WTC11 (cell line): ENCODE data around the gene ISCA1. TPM values are rescaled to one million over a fixed set of nuclear protein-coding genes. Genes with fewer than 3 reads are reported as not detected.

ENCODE experiments used
- ATAC-seq: fragments of 200-7000 bp; cut with Tn5 transposase; 2 replicates; pipeline ENCODE4 v1.10.0; 2021; ENCODE audit warnings: mild to moderate bottlenecking, moderate library complexity
- CTCF ChIA-PET: fragments of 300-600 bp; sonication (Branson Sonifier 250); formaldehyde crosslinking; loops from one replicate; lab custom pipeline; 2021; ENCODE audit warnings: antibody characterized with exemption; lab: Charles Lee
- POLR2A ChIA-PET: fragments of 350-600 bp; sonication (Branson Sonifier 250); formaldehyde crosslinking; loops from one replicate; lab custom pipeline; 2021; ENCODE audit warnings: antibody characterized with exemption; lab: Charles Lee
- DNase-seq: peaks from one replicate; pipeline ENCODE4 v3.0.0; 2021; ENCODE audit warnings: low spot score
- H3K27ac Mint-ChIP-seq: 2 replicates; pipeline ENCODE4 v1.8.0; 2021; ENCODE audit warnings: mixed read lengths
- H3K27me3 Mint-ChIP-seq: 2 replicates; pipeline ENCODE4 v1.8.0; 2021; ENCODE audit warnings: low read depth, mild to moderate bottlenecking, moderate library complexity, mixed read lengths
- H3K36me3 Mint-ChIP-seq: 2 replicates; pipeline ENCODE4 v1.8.0; 2021; ENCODE audit warnings: mixed read lengths
- H3K4me1 Mint-ChIP-seq: 2 replicates; pipeline ENCODE4 v1.8.0; 2022; ENCODE audit warnings: mixed read lengths
- H3K4me3 Mint-ChIP-seq: 2 replicates; pipeline ENCODE4 v1.8.0; 2021; ENCODE audit warnings: mild to moderate bottlenecking, moderate library complexity, mixed read lengths
- H3K9me3 Mint-ChIP-seq: 2 replicates; pipeline ENCODE4 v1.8.0; 2021; ENCODE audit warnings: mixed read lengths
- ATF1 ChIP-seq: sonication (generic); formaldehyde crosslinking; IDR thresholded peaks from 2 replicates; pipeline ENCODE4 v1.8.1; 2023; ENCODE audit warnings: mild to moderate bottlenecking, moderate library complexity, missing genetic modification reagents
- CREM ChIP-seq: sonication (generic); formaldehyde crosslinking; IDR thresholded peaks from 2 replicates; pipeline ENCODE4 v1.8.1; 2022; ENCODE audit warnings: mild to moderate bottlenecking, missing genetic modification reagents, moderate library complexity
- ELF4 ChIP-seq: sonication (generic); formaldehyde crosslinking; IDR thresholded peaks from 2 replicates; pipeline ENCODE4 v1.8.1; 2022; ENCODE audit warnings: low read depth, mild to moderate bottlenecking, moderate library complexity, missing genetic modification reagents
- ETV6 ChIP-seq: sonication (generic); formaldehyde crosslinking; IDR thresholded peaks from 2 replicates; pipeline ENCODE4 v1.8.1; 2022; ENCODE audit warnings: mild to moderate bottlenecking, missing genetic modification reagents
- GRHL2 ChIP-seq: fragments of 250-450 bp; sonication (Bioruptor Pico); IDR thresholded peaks from 2 replicates; pipeline ENCODE4 v1.8.0; 2022; ENCODE audit warnings: mild to moderate bottlenecking, moderate library complexity; ENCODE audit not compliant: insufficient replicate concordance, severe bottlenecking
- JAZF1 ChIP-seq: fragments of 250-450 bp; sonication (Bioruptor Pico); IDR thresholded peaks from 2 replicates; pipeline ENCODE4 v1.9.0; 2021; ENCODE audit warnings: moderate library complexity, mild to moderate bottlenecking, inconsistent platforms
- JUN ChIP-seq: sonication (generic); formaldehyde crosslinking; IDR thresholded peaks from 2 replicates; pipeline ENCODE4 v1.8.0; 2023; ENCODE audit warnings: mild to moderate bottlenecking, missing genetic modification reagents
- NR3C1 ChIP-seq: sonication (generic); formaldehyde crosslinking; conservative IDR thresholded peaks from 2 replicates; pipeline ENCODE4 v1.8.1; 2023; ENCODE audit warnings: low read depth, mild to moderate bottlenecking, missing genetic modification reagents
- OVOL2 ChIP-seq: fragments of 250-450 bp; sonication (Bioruptor Pico); IDR thresholded peaks from 2 replicates; pipeline ENCODE4 v1.9.0; 2021; ENCODE audit warnings: mild to moderate bottlenecking, borderline replicate concordance
- SP1 ChIP-seq: sonication (generic); formaldehyde crosslinking; conservative IDR thresholded peaks from 2 replicates; pipeline ENCODE4 v1.8.1; 2022; ENCODE audit warnings: missing genetic modification reagents
- ZNF138 ChIP-seq: sonication (generic); formaldehyde crosslinking; conservative IDR thresholded peaks from 2 replicates; pipeline ENCODE4 v1.8.1; 2022; ENCODE audit warnings: mild to moderate bottlenecking, moderate library complexity, missing genetic modification reagents
- ZNF416 ChIP-seq: fragments of 250-450 bp; sonication (Bioruptor Pico); IDR thresholded peaks from 2 replicates; pipeline ENCODE4 v1.9.0; 2021; ENCODE audit warnings: mild to moderate bottlenecking, inconsistent platforms
- total RNA-seq: library from RNA; stranded (reverse); gene quantifications from 3 replicates; pipeline ENCODE4 v1.2.3, GENCODE V29; 2021
- TF ChIP-seq, protein P1 (sequence below): sonication (generic); formaldehyde crosslinking; IDR thresholded peaks from 2 replicates; pipeline ENCODE4 v1.8.1; 2022; ENCODE audit warnings: missing genetic modification reagents, borderline replicate concordance
- TF ChIP-seq, protein P2 (sequence below): fragments of 250-450 bp; sonication (Bioruptor Pico); IDR thresholded peaks from 2 replicates; pipeline ENCODE4 v1.9.0; 2021; ENCODE audit warnings: moderate library complexity, mild to moderate bottlenecking, inconsistent platforms, borderline replicate concordance
- TF ChIP-seq, protein P3 (sequence below): sonication (generic); formaldehyde crosslinking; conservative IDR thresholded peaks from 2 replicates; pipeline ENCODE4 v1.8.1; 2023; ENCODE audit warnings: mild to moderate bottlenecking, low read depth, missing genetic modification reagents, moderate library complexity
- TF ChIP-seq, protein P4 (sequence below): fragments of 250-450 bp; sonication (Bioruptor Pico); IDR thresholded peaks from 2 replicates; pipeline ENCODE4 v1.8.0; 2021; ENCODE audit warnings: mild to moderate bottlenecking
- TF ChIP-seq, protein P5 (sequence below): sonication (generic); formaldehyde crosslinking; IDR thresholded peaks from 2 replicates; pipeline ENCODE4 v1.8.1; 2022; ENCODE audit warnings: mild to moderate bottlenecking, moderate library complexity, missing genetic modification reagents
- TF ChIP-seq, protein P6 (sequence below): sonication (generic); formaldehyde crosslinking; IDR thresholded peaks from 2 replicates; pipeline ENCODE4 v1.8.1; 2023; ENCODE audit warnings: mild to moderate bottlenecking, missing genetic modification reagents

ISCA1 gene
- total RNA-seq, 1 experiment from 2014 or later: 35.5 TPM

DNA sequence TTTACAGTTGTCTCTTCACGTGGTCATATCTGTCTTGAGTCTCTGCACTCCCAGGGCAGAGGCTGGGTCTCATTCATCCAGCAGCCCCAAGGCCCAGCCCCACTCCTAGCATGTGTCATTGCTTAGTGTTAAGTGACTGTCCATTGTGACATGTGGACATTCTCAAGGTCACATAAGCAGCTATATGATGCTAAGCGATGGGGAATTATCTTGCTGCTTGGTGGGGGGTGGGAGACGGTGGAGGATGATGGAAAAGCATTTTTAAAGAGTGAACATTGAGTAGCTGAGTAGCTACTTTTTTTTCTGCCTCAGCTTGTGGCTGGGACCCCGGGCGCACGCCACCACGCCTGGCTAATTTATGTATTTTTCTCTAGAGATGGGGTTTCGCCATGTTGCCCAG, 22.8 kb downstream of the ISCA1 start, which contains the start of gene C9orf153:
C9orf153 (minus strand) TSS at position 101 of the 400 bp plus-strand sequence. CDS start 30,054 bp downstream, outside the sequence.
- Mint-ChIP-seq H3K36me3 (peaks cover 16% of the 10 kb centered on the region), H3K4me3 (no peak within 1 kb of the TSS), H3K9me3 (peaks cover under 1% of the 10 kb centered on the region; the same call in 1 of the 2 replicates), H3K27me3 (no peaks in the 10 kb centered on the region), H3K4me1 (peaks cover 4% of the 10 kb centered on the region; the same call in 1 of the 2 replicates), H3K27ac (no peak within 1 kb of the TSS)
- DNase-seq: no peak
- TF ChIP-seq CREM (CRISPR knock-in tag) (no peak), ZNF416 (CRISPR knock-in tag) (no peak), SP1 (CRISPR knock-in tag) (no peak), NR3C1 (CRISPR knock-in tag) (no peak), ETV6 (no peak), OVOL2 (CRISPR knock-in tag) (no peak), GRHL2 (CRISPR knock-in tag) (no peak), ZNF138 (CRISPR knock-in tag) (no peak), ELF4 (no peak), JAZF1 (CRISPR knock-in tag) (no peak), ATF1 (CRISPR knock-in tag) (no peak), JUN (CRISPR knock-in tag) (no peak)
- TF ChIP-seq, protein P1, sequence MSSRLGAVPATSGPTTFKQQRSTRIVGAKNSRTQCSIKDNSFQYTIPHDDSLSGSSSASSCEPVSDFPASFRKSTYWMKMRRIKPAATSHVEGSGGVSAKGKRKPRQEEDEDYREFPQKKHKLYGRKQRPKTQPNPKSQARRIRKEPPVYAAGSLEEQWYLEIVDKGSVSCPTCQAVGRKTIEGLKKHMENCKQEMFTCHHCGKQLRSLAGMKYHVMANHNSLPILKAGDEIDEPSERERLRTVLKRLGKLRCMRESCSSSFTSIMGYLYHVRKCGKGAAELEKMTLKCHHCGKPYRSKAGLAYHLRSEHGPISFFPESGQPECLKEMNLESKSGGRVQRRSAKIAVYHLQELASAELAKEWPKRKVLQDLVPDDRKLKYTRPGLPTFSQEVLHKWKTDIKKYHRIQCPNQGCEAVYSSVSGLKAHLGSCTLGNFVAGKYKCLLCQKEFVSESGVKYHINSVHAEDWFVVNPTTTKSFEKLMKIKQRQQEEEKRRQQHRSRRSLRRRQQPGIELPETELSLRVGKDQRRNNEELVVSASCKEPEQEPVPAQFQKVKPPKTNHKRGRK (CRISPR knock-in tag): no peak
- TF ChIP-seq, protein P2, sequence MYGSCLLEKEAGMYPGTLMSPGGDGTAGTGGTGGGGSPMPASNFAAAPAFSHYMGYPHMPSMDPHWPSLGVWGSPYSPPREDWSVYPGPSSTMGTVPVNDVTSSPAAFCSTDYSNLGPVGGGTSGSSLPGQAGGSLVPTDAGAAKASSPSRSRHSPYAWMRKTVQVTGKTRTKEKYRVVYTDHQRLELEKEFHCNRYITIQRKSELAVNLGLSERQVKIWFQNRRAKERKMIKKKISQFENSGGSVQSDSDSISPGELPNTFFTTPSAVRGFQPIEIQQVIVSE: no peak
- TF ChIP-seq, protein P3, sequence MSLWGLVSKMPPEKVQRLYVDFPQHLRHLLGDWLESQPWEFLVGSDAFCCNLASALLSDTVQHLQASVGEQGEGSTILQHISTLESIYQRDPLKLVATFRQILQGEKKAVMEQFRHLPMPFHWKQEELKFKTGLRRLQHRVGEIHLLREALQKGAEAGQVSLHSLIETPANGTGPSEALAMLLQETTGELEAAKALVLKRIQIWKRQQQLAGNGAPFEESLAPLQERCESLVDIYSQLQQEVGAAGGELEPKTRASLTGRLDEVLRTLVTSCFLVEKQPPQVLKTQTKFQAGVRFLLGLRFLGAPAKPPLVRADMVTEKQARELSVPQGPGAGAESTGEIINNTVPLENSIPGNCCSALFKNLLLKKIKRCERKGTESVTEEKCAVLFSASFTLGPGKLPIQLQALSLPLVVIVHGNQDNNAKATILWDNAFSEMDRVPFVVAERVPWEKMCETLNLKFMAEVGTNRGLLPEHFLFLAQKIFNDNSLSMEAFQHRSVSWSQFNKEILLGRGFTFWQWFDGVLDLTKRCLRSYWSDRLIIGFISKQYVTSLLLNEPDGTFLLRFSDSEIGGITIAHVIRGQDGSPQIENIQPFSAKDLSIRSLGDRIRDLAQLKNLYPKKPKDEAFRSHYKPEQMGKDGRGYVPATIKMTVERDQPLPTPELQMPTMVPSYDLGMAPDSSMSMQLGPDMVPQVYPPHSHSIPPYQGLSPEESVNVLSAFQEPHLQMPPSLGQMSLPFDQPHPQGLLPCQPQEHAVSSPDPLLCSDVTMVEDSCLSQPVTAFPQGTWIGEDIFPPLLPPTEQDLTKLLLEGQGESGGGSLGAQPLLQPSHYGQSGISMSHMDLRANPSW (CRISPR knock-in tag): no peak
- TF ChIP-seq, protein P4, sequence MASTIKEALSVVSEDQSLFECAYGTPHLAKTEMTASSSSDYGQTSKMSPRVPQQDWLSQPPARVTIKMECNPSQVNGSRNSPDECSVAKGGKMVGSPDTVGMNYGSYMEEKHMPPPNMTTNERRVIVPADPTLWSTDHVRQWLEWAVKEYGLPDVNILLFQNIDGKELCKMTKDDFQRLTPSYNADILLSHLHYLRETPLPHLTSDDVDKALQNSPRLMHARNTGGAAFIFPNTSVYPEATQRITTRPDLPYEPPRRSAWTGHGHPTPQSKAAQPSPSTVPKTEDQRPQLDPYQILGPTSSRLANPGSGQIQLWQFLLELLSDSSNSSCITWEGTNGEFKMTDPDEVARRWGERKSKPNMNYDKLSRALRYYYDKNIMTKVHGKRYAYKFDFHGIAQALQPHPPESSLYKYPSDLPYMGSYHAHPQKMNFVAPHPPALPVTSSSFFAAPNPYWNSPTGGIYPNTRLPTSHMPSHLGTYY: no peak
- TF ChIP-seq, protein P5, sequence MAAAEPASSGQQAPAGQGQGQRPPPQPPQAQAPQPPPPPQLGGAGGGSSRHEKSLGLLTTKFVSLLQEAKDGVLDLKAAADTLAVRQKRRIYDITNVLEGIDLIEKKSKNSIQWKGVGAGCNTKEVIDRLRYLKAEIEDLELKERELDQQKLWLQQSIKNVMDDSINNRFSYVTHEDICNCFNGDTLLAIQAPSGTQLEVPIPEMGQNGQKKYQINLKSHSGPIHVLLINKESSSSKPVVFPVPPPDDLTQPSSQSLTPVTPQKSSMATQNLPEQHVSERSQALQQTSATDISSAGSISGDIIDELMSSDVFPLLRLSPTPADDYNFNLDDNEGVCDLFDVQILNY (CRISPR knock-in tag): no peak
- TF ChIP-seq, protein P6, sequence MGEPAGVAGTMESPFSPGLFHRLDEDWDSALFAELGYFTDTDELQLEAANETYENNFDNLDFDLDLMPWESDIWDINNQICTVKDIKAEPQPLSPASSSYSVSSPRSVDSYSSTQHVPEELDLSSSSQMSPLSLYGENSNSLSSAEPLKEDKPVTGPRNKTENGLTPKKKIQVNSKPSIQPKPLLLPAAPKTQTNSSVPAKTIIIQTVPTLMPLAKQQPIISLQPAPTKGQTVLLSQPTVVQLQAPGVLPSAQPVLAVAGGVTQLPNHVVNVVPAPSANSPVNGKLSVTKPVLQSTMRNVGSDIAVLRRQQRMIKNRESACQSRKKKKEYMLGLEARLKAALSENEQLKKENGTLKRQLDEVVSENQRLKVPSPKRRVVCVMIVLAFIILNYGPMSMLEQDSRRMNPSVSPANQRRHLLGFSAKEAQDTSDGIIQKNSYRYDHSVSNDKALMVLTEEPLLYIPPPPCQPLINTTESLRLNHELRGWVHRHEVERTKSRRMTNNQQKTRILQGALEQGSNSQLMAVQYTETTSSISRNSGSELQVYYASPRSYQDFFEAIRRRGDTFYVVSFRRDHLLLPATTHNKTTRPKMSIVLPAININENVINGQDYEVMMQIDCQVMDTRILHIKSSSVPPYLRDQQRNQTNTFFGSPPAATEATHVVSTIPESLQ (CRISPR knock-in tag): no peak
- POLR2A ChIA-PET: no interaction called here
- CTCF ChIA-PET: interaction anchor here (1.0 kb wide), 1 partner anchor 58 kb away, joined by 4 read pairs; no protein-coding TSS in a partner anchor
- no peak for ATAC-seq
